Vagina (tissue), 2 donors: ENCODE data around the gene ETS1.

Experiments
- CTCF ChIP-seq, 3 experiments: fragments of 450-650 bp in 2 of 3; fragments of 200-600 bp in 1 of 3; sonication (generic) in 1 of 3; IDR thresholded peaks; one replicate each; pipeline ENCODE4 v1.5.1; 2017 to 2019; ENCODE audit warnings: antibody characterized with exemption in 3 of 3, mild to moderate bottlenecking in 2 of 3, moderate library complexity in 2 of 3
- POLR2A ChIP-seq, 2 donors: fragments of 450-650 bp; IDR thresholded peaks; one replicate each; pipeline ENCODE4 v1.6.1; 2017; ENCODE audit warnings: antibody characterized with exemption in 2 of 2, mild to moderate bottlenecking in 2 of 2, moderate library complexity in 2 of 2
- POLR2AphosphoS5 ChIP-seq, 2 donors: sonication (generic); formaldehyde crosslinking; IDR thresholded peaks; one replicate each; pipeline ENCODE4 v1.9.0; 2017; ENCODE audit warnings: antibody characterized with exemption in 2 of 2, mild to moderate bottlenecking in 2 of 2, low read depth in 1 of 2; ENCODE audit not compliant: insufficient read depth in 1 of 2

- TF ChIP-seq CTCF (IDR thresholded peaks at IDR 0.05) (no peak), POLR2A (IDR thresholded peaks at IDR 0.05) (no peak), POLR2AphosphoS5 (IDR thresholded peaks at IDR 0.05; ENCODE audit: insufficient read depth in 1 of 2, low read depth in 1 of 2) (no peak)
These were observed 111.3 kb downstream of the ETS1 start for GRCh38 chr11:128476049-128476448.
